ENCODE data around the gene TFAP2A.

The TFAP2A gene

GRCh38 chr6:10384610-10385523 lies 30.0 kb downstream of the TFAP2A start:
- Mint-ChIP-seq H3K27me3 (ENCODE audit: low read depth, poor library complexity) (peaks cover 100% of the 10 kb centered on the region), H3K9me3 (no peaks in the 10 kb centered on the region), H3K4me1 (peaks cover 27% of the 10 kb centered on the region), H3K4me3 (peak overlapping the region; percentile 10), H3K27ac (no peak overlapping the region), H3K36me3 (ENCODE audit: low read depth) (no peaks in the 10 kb centered on the region)
- no peak for TF ChIP-seq CTCF (IDR thresholded peaks at IDR 0.05)
- peak; percentile 25 for DNase-seq

GRCh38 chr6:10384091-10384609 lies 30.7 kb downstream of the TFAP2A start:
- peaks cover 99% of the 10 kb centered on the region for H3K27me3 Mint-ChIP-seq (ENCODE audit: low read depth, poor library complexity)
- DNase-seq = no peak
- peak overlapping the region; percentile 30 for H3K4me3 Mint-ChIP-seq

GRCh38 chr6:10383331-10384090 lies 31.4 kb downstream of the TFAP2A start:
- Mint-ChIP-seq H3K4me1 (peaks cover 25% of the 10 kb centered on the region), H3K36me3 (ENCODE audit: low read depth) (no peaks in the 10 kb centered on the region), H3K27ac (no peak overlapping the region), H3K27me3 (ENCODE audit: low read depth, poor library complexity) (peaks cover 97% of the 10 kb centered on the region), H3K9me3 (no peaks in the 10 kb centered on the region), H3K4me3 (peak overlapping the region; percentile 30)
- peak; percentile 59 for DNase-seq
- no peak for TF ChIP-seq CTCF (IDR thresholded peaks at IDR 0.05)

More at GRCh38 chr6:10384091-10384609, 30.7 kb downstream of the TFAP2A start:
- Mint-ChIP-seq H3K27ac (no peak overlapping the region), H3K9me3 (no peaks in the 10 kb centered on the region), H3K4me1 (peaks cover 25% of the 10 kb centered on the region), H3K36me3 (ENCODE audit: low read depth) (no peaks in the 10 kb centered on the region)
- TF ChIP-seq CTCF (IDR thresholded peaks at IDR 0.05) = no peak

GRCh38 chr6:10382728-10383330 lies 32.0 kb downstream of the TFAP2A start:
- Mint-ChIP-seq H3K9me3 (no peaks in the 10 kb centered on the region), H3K27ac (no peak overlapping the region), H3K4me1 (peaks cover 25% of the 10 kb centered on the region), H3K36me3 (ENCODE audit: low read depth) (no peaks in the 10 kb centered on the region), H3K27me3 (ENCODE audit: low read depth, poor library complexity) (peaks cover 97% of the 10 kb centered on the region), H3K4me3 (no peak overlapping the region)
- no peak for DNase-seq
- TF ChIP-seq CTCF (IDR thresholded peaks at IDR 0.05) = no peak

GRCh38 chr6:10382322-10382721 lies 32.6 kb downstream of the TFAP2A start:
- H3K4me1 Mint-ChIP-seq = peaks cover 25% of the 10 kb centered on the region
- H3K36me3 Mint-ChIP-seq (ENCODE audit: low read depth) = no peaks in the 10 kb centered on the region
- no peak for TF ChIP-seq CTCF (IDR thresholded peaks at IDR 0.05)
- peak; percentile 31 for DNase-seq
- H3K4me3 Mint-ChIP-seq = peak overlapping the region; percentile 38
- peaks cover 97% of the 10 kb centered on the region for H3K27me3 Mint-ChIP-seq (ENCODE audit: low read depth, poor library complexity)
- H3K27ac Mint-ChIP-seq = no peak overlapping the region
- no peaks in the 10 kb centered on the region for H3K9me3 Mint-ChIP-seq
